GM10266 (cell line): Measurements from ENCODE around the gene DBF4B.
"Not testable (repeated sequence)": the region's sequence is repeated elsewhere in the genome, so short reads cannot be mapped to it uniquely, and the experiment has no call there.

ENCODE experiments used
- DNase-seq: peaks from one replicate; pipeline ENCODE4 v3.0.0; 2012; ENCODE audit errors: extremely low spot score
- CTCF ChIP-seq: IDR thresholded peaks from 2 replicates; pipeline ENCODE4 v1.5.1; 2012; ENCODE audit warnings: mild to moderate bottlenecking, low read depth; ENCODE audit not compliant: control insufficient read depth, insufficient read depth; ENCODE audit errors: missing control alignments

Gene DBF4B

GRCh38 chr17:44749980-44750318 is 41.5 kb downstream of the DBF4B start:
- DNase-seq: no peak
- TF ChIP-seq CTCF: no peak

- no peak for TF ChIP-seq CTCF
- DNase-seq: no peak
These were observed 42.9 kb downstream of the DBF4B start for GRCh38 chr17:44751331-44751730.

GRCh38 chr17:44751806-44752205 is 43.3 kb downstream of the DBF4B start:
- no peak for TF ChIP-seq CTCF
- DNase-seq: no peak

GRCh38 chr17:44752953-44753861 is 44.7 kb downstream of the DBF4B start:
- DNase-seq: no peak
- no peak for TF ChIP-seq CTCF

GRCh38 chr17:44754276-44754675 is 45.8 kb downstream of the DBF4B start:
- no peak for DNase-seq
- TF ChIP-seq CTCF: no peak

- DNase-seq: not testable (repeated sequence)
These were observed 46.7 kb downstream of the DBF4B start for GRCh38 chr17:44755180-44755579.

- DNase-seq: no peak
- TF ChIP-seq CTCF: no peak
These were observed 48.8 kb downstream of the DBF4B start for GRCh38 chr17:44757045-44757917.
